Measurements from ENCODE around the gene LRRC45.
"Not testable (repeated sequence)": the region's sequence is repeated elsewhere in the genome, so short reads cannot be mapped to it uniquely, and the experiment has no call there.

The LRRC45 gene

GRCh38 chr17:82036634-82037091 is 13.6 kb downstream of the LRRC45 start:
- no peak for DNase-seq

DNA sequence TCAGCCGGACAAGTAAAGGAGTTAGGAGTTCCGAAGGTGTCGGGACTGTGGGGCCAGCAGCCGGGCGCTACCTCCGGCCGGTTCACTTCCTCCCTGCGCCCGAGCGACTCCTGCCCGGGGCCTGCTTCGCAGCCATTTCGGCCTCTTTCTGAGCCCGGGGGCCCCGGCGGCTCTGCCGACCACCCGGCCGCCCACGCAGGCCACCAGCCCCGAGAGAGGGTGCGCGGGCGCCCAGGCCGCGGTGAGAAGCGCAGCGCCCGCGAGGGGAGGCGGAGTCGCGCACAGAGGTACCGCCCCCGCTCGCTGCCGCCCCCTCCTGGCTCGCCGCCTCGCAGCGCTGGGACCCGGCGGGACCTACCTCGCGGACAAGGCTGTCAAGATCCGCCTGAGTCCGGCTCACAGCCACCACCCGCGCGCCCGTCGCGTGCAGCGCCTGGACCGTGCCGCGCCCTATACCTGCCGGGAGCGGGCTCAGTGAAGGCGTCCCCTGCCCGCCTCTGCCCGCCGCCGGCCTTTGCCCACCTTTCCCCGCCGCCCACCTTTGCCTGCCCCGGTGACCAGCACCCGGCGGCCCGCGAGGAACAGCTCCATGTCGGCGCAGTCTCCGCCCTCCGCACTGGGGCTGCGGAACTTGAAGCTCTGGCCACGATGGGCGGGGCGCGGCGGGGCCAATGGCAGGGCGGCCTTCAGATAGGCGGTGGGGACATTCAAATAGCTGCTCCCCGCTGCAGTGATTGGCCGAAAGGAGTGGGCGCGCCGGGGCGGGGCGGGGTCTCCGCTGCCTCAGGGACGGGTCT is 14.2 kb downstream of the LRRC45 start, which contains the start of gene DCXR:
TSS of gene DCXR (minus strand) at position 606 of the 797 bp plus-strand sequence. CDS start at position 591, 15 bp downstream.
- DNase-seq = peak; percentile 92 to 95

DNA sequence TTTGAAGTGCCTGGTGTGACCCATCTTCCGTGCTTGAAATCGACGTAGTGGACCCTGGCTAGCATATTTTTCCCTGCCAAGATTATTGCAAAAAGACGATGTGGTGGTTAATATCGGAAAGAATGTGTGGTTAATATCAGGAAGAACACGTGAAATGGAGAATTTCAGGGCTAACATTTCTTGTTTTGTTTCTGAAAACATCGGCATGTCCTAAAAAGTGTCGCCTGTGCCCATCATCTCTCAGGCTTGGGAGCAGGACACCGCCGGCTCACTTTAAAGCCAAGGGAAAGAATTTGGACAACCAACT is 14.7 kb downstream of the LRRC45 start:
- DNase-seq = no peak

DNA sequence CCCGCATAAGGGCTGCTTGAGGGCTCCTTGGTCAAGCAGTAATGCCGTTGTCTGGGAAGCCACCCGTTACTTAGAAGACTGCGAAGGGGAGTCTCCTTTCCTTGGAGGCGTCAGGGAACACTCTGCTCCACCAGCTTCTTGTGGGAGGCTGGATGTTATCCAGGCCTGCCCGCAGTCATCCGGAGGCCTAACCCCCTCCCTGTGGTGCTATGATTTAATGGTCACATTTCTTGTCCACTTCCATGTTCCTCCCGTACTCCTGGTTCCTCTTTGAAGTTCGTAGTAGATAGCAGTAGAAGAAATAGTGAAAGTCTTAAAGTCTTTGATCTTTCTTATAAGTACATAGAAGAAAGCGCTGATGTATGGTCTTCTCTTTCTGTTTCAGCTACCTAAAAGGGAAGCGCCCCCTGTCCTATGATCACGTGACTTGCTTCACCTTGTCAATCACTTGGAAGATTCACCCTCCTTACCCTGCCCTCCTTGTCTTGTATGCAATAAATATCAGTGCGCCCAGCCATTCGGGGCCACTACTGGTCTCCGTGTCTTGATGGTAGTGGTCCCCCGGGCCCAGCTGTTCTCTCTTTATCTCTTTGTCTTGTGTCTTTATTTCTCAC is 15.8 kb downstream of the LRRC45 start:
- DNase-seq = not testable (repeated sequence)

- DNase-seq = no peak
Measured at GRCh38 chr17:82039695-82040299, 16.7 kb downstream of the LRRC45 start.

- no peak for DNase-seq
Measured at GRCh38 chr17:82041144-82041814, 18.2 kb downstream of the LRRC45 start.

DNA sequence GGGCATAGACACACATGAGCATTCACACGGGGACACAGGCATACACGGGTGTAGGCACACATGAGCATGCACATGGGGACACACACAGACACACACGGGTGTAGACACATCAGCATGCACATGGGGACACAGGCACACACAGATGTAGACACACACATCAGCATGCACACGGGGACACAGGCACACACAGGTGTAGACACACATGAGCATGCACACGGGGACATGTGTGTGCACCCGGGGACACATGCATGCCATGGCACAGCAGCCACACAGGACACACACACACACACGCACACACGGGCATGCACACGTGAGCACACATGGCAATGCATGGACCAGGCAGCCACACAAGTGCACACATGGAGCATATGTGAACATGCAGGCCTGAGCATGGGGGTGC is 19.5 kb downstream of the LRRC45 start:
- no peak for DNase-seq

DNA sequence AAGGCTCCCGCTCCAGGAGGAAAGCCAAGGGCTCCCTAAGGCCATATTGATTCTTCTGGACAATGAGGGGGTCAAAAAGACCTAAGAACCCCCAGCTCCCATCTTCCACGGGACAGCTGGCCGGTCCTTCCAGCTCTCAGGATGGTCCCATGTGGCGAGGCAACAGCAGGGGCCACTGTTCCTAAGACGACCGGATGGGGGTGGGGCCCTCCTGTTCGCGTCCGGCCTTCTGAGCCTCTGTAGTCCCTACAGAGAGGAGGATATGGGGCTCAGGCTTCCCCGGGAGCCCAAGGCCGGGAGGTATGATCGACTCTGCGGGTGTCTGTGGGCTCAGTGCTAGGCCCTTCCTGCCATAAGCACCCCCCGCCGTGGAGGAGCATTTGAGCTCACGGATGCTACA is 20.4 kb downstream of the LRRC45 start:
- DNase-seq = no peak

DNA sequence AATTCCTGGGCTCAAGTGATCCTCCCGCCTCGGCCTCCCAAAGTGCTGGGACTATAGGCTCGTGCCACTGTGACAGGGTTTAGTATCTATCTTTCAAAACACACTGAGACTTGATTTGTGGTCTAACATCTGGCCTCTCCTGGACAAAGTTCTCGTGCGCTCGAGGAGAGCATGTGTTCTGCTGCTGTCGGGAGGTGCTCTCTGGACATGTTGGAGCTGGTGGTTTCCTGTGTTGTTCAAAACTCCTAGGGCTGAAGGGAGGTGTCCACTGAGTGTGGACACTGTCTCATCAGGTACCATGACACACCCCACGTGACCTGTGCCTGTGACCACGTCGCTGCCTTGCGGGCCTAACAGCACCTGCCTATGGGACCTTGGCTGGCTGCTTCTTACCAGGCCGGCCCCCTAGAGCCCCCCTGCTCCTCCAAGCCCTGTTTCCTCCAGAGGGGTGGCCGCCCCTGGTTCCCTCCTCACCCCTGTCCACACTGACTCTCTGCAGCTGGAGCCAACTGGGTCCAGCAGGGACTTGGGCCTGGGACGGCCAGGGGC is 22.9 kb downstream of the LRRC45 start:
- no peak for DNase-seq

- no peak for DNase-seq
Measured at GRCh38 chr17:82046903-82047302, 23.8 kb downstream of the LRRC45 start.

DNA sequence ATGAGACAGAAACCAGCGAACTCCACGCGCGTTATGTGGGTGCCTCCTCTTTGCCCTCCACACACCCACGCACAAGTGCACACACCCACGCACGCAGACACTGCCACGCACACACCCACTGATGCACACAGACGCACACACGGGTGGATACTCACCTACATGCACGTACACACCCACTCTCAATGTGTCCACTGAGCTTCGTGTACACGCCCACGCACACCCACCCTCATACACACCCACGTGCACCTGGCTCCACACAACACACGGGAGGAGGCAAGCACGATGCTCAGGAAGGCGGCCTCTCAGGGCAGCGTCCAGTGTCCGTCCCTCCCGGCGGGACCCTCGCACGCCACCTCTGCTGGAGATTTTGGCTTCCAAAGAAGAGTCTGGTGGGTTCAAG is 24.3 kb downstream of the LRRC45 start:
- no peak for DNase-seq

DNA sequence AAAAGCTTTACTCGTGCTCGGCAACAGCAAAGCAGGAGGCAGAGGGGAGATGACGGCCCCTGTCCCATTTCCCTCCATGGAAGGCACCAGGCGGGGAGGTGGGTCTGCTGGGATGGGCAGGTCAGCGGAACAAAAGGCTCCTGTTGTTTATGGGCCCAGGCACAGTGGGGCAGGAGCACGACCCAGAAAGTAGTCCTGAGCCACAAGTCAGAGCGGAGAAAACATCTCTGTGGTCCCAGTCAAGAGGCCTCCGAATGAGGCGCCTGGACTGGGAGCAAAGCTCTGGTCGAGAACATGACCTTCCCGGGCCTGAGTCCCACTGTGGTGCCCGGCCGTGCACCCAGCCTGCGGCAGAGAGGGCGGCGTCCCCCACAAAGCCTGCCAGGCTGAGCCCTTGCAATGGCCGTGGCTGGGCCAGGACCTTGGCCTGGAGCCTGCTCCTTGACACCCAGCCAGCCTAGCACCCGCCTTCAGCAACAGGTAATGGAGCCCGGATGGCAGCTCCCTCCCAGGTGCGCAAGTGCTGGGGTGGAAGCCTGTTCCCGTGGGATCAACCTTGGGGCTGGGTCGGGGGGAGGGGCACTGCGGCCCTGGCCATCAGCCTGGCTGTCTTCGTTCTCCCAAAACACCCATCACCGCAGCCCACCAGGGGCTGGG is 24.9 kb downstream of the LRRC45 start:
- DNase-seq = no peak

- no peak for DNase-seq
Measured at GRCh38 chr17:82048571-82048971, 25.5 kb downstream of the LRRC45 start.

GRCh38 chr17:82049106-82049505 is 26.0 kb downstream of the LRRC45 start:
- DNase-seq = no peak

- no peak for DNase-seq
Measured at GRCh38 chr17:82049521-82049971, 26.4 kb downstream of the LRRC45 start.

GRCh38 chr17:82050152-82050760 is 27.2 kb downstream of the LRRC45 start:
- no peak for DNase-seq

- DNase-seq = no peak
Measured at GRCh38 chr17:82050761-82051641, 27.9 kb downstream of the LRRC45 start.

GRCh38 chr17:82051776-82052637 is 28.9 kb downstream of the LRRC45 start, which contains the start of the genes GPS1 and RFNG:
TSS of gene GPS1 (plus strand) at chr17:82051898. CDS start at chr17:82051932, 34 bp downstream.
TSS of gene RFNG (minus strand) at chr17:82051811. CDS start at chr17:82051766, 45 bp downstream.
- peak; percentile 4 to 74 for DNase-seq

- no peak for DNase-seq
Measured at GRCh38 chr17:82052638-82053059, 29.5 kb downstream of the LRRC45 start.

DNA sequence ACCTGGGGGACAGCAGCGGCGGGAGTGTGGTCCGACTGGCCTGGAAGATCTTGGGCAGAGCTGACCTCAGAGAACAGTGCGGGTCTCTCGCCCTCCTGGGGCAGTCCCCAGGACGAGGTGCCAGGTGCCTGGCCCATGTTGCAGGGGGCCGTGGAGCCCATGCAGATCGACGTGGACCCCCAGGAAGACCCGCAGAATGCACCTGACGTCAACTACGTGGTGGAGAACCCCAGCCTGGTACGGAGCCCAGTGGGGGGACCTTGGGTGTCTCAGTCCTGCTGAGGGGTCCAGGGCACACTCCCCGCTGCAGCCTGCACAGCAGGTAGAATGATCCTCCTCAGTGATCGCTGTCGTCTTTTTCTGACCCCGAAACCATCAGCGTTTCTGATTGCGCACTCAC is 30.0 kb downstream of the LRRC45 start:
- no peak for DNase-seq

Data from hippocampal formation (tissue), 2 donors.